Adrenal gland (tissue), 12 donors: Measurements from ENCODE around the gene TMEM135. TPM values are rescaled to one million over a fixed set of nuclear protein-coding genes. Genes with fewer than 3 reads are reported as not detected.

ENCODE experiments used
- DNase-seq, 7 donors: peaks; one replicate each; pipeline ENCODE4 v3.0.0-alpha.2; 2019 to 2020
- H3K27ac ChIP-seq, 5 donors: fragments of 200-600 bp; sonication (generic) in 4 of 5; 1 replicate in 3 of 5; 2 replicates in 2 of 5; pipeline versions ENCODE4 v1.5.1 to v1.8.0; 2016 to 2020; ENCODE audit warnings: mild to moderate bottlenecking in 1 of 5
- H3K27me3 ChIP-seq: fragments of 200-600 bp; 2 replicates; pipeline ENCODE4 v1.8.0; 2021
- H3K36me3 ChIP-seq, 2 donors: fragments of 200-600 bp; replicated peaks in 1 of 2; 1 replicate in 1 of 2; 2 replicates in 1 of 2; pipeline versions ENCODE4 v1.5.1 to v1.8.0; 2018 to 2022
- H3K4me1 ChIP-seq, 2 donors: fragments of 200-600 bp; replicated peaks in 1 of 2; 1 replicate in 1 of 2; 2 replicates in 1 of 2; pipeline versions ENCODE4 v1.5.1 to v1.8.0; 2018 to 2021
- H3K4me3 ChIP-seq, 4 donors: fragments of 200-600 bp; sonication (generic) in 3 of 4; one replicate each; pipeline ENCODE4 v1.5.1; 2016 to 2018
- H3K9me3 ChIP-seq, 3 donors: fragments of 200-600 bp; sonication (generic) in 1 of 3; replicated peaks in 1 of 3; 1 replicate in 2 of 3; 2 replicates in 1 of 3; pipeline versions ENCODE4 v1.5.1 to v1.8.0; 2016 to 2021
- CTCF ChIP-seq, 6 experiments: fragments of 450-650 bp in 4 of 6; fragments of 200-600 bp in 2 of 6; sonication (generic) in 1 of 6; IDR thresholded peaks; 1 replicate in 5 of 6; 2 replicates in 1 of 6; pipeline versions ENCODE4 v1.5.1 to v1.8.0; 2016 to 2021; ENCODE audit warnings: antibody characterized with exemption in 6 of 6, mild to moderate bottlenecking in 2 of 6, moderate library complexity in 1 of 6
- POLR2A ChIP-seq, 2 donors: fragments of 450-650 bp; IDR thresholded peaks; one replicate each; pipeline ENCODE4 v1.6.1; 2017; ENCODE audit warnings: antibody characterized with exemption in 2 of 2, mild to moderate bottlenecking in 2 of 2, moderate library complexity in 1 of 2
- WGBS, 4 donors: extraction: QIAGEN DNeasy Blood & Tissue Kit in 2 of 4; methylation state at CpG; one replicate each; pipeline versions ENCODE4 v1.1.5 to v1.1.7; 2013 to 2017; 5-methylcytosine and 5-hydroxymethylcytosine counted together
- intact Hi-C, 2 donors: fragments of 100-400 bp; cut with DNase I; formaldehyde crosslinking; loops; one replicate each; pipeline versions ENCODE4 v1.14.1 to v1.15.0; 2022 to 2023
- polyA plus RNA-seq, 3 donors: library from polyadenylated mRNA; stranded (reverse); fragments of 200-250 nt in 2 of 3; fragments of 350-450 nt in 1 of 3; fragmentation: Illumina TruSeq in 1 of 3; extraction: RNeasy Lipid Tissue Mini Kit (QIAGEN cat#74804) in 1 of 3; gene quantifications; one replicate each; pipeline ENCODE4 v1.2.3, GENCODE V29; 2013 to 2014
- total RNA-seq, 9 donors: library from RNA; depleted of rRNA in 4 of 9; stranded (reverse); fragments of >200 nt in 4 of 9; fragments of 120-200 nt in 1 of 9; fragmentation: NEBNext Ultra II Directional in 1 of 9; extraction: Animal tissue kit (Norgen Biotek cat#: 25700) in 1 of 9; gene quantifications; one replicate each; pipeline versions ENCODE4 v1.1.0 to v1.2.4, GENCODE V29; 2013 to 2023
- donor health status: healthy with polysubstance abuse.
- donor health status: Bipolar disorder and iron deficiency.
- donor health status: DM: yes; HTN: yes; CAD: no.
- donor health status: DM: no; HTN: no; CAD: no.
- donor health status: DM: no; HTN: no; CAD: no.
- donor health status: DM: yes; HTN: yes; CAD: no.

The TMEM135 gene
- total and polyA plus RNA-seq, 12 donors, result 8.2 to 101 (median 44.5) TPM

- Histone ChIP-seq H3K36me3 (peaks cover 0 to 9% of the 10 kb centered on the region in 2 donors), H3K4me3 (no peak overlapping the region), H3K9me3 (no peaks in the 10 kb centered on the region), H3K4me1 (no peaks in the 10 kb centered on the region), H3K27me3 (no peaks in the 10 kb centered on the region), H3K27ac (no peak overlapping the region)
- no peak for TF ChIP-seq POLR2A (IDR thresholded peaks at IDR 0.05)
- TF ChIP-seq CTCF (IDR thresholded peaks at IDR 0.05), result no peak
- WGBS, 4 donors, result 79 to 88% (median 82%) methylated on average over 3 of the region's 3 CpGs
- no peak for DNase-seq
- intact Hi-C loops, result no loop called here
Observed at GRCh38 chr11:87325490-87325872, 287.7 kb downstream of the TMEM135 start.

GRCh38 chr11:87326594-87326993, 288.9 kb downstream of the TMEM135 start:
- WGBS, 4 donors, result 80 to 95% (median 94%) methylated on average over 2 of the region's 2 CpGs
- peaks cover 0 to 3% of the 10 kb centered on the region in 2 donors for H3K36me3 ChIP-seq
- no peak for DNase-seq
- no peak overlapping the region for H3K4me3 ChIP-seq
- H3K9me3 ChIP-seq, result no peaks in the 10 kb centered on the region
- H3K4me1 ChIP-seq, result no peaks in the 10 kb centered on the region
- no peaks in the 10 kb centered on the region for H3K27me3 ChIP-seq
- no peak overlapping the region for H3K27ac ChIP-seq
- no peak for TF ChIP-seq CTCF (IDR thresholded peaks at IDR 0.05)
- no peak for TF ChIP-seq POLR2A (IDR thresholded peaks at IDR 0.05)
- intact Hi-C loops, result no loop called here

GRCh38 chr11:87329172-87329571, 291.4 kb downstream of the TMEM135 start:
- no peaks in the 10 kb centered on the region for H3K27me3 ChIP-seq
- no peaks in the 10 kb centered on the region for H3K4me1 ChIP-seq
- no peak overlapping the region for H3K4me3 ChIP-seq
- no peak for DNase-seq
- intact Hi-C loops, result no loop called here
- TF ChIP-seq POLR2A (IDR thresholded peaks at IDR 0.05), result no peak
- no peaks in the 10 kb centered on the region for H3K9me3 ChIP-seq
- H3K27ac ChIP-seq, result no peak overlapping the region
- 90 to 100% (median 97%) methylated on average over 2 of the region's 2 CpGs for WGBS, 4 donors
- no peaks in the 10 kb centered on the region for H3K36me3 ChIP-seq

GRCh38 chr11:87330187-87330601, 292.5 kb downstream of the TMEM135 start:
- TF ChIP-seq POLR2A (IDR thresholded peaks at IDR 0.05), result no peak
- Histone ChIP-seq H3K4me3 (no peak overlapping the region), H3K27ac (no peak overlapping the region), H3K4me1 (no peaks in the 10 kb centered on the region), H3K27me3 (no peaks in the 10 kb centered on the region), H3K36me3 (no peaks in the 10 kb centered on the region), H3K9me3 (no peaks in the 10 kb centered on the region)
- 71 to 87% (median 75%) methylated on average over 1 of the region's 1 CpG for WGBS, 4 donors
- intact Hi-C loops, result no loop called here
- DNase-seq, result no peak

- intact Hi-C loops, result no loop called here
- TF ChIP-seq POLR2A (IDR thresholded peaks at IDR 0.05), result no peak
- no peak for TF ChIP-seq CTCF (IDR thresholded peaks at IDR 0.05)
- DNase-seq, result no peak
- Histone ChIP-seq H3K4me3 (peak overlapping the region in 1 of 4 donors; percentile 18), H3K36me3 (no peaks in the 10 kb centered on the region), H3K27me3 (no peaks in the 10 kb centered on the region), H3K27ac (no peak overlapping the region), H3K4me1 (no peaks in the 10 kb centered on the region), H3K9me3 (no peaks in the 10 kb centered on the region)
- WGBS, 4 donors, result 81 to 92% (median 91%) methylated on average over 6 of the region's 6 CpGs
Observed at GRCh38 chr11:87331273-87331672, 293.5 kb downstream of the TMEM135 start.
